ENCODE measurements around the gene CELA3A. TPM values are rescaled to one million over a fixed set of nuclear protein-coding genes. Genes with fewer than 3 reads are reported as not detected.

CELA3A gene
- total and polyA plus RNA-seq, 2 of the 13 experiments (the other 11 are each of a cell fraction or from before 2014, with no cell fraction given) = 0.09 TPM; not detected in 1

GRCh38 chr1:22024485-22025367 lies 23.3 kb downstream of the CELA3A start (continued):
- TF ChIP-seq ZNF770 (CRISPR knock-in tag; IDR thresholded peaks at IDR 0.05) = no peak
- no peak for TF ChIP-seq GATAD1 (CRISPR knock-in tag; IDR thresholded peaks at IDR 0.05)
- TF ChIP-seq ZNF792 (CRISPR knock-in tag; IDR thresholded peaks at IDR 0.05) = no peak
- no peak for TF ChIP-seq ZNF646 (CRISPR knock-in tag; IDR thresholded peaks at IDR 0.05)
- TF ChIP-seq ZNF138 (CRISPR knock-in tag; IDR thresholded peaks at IDR 0.05; ENCODE audit: low read depth) = peak; percentile 49; the same call in 1 of the 2 replicates
- peak; percentile 58; the same call in 1 of the 2 replicates for TF ChIP-seq ZNF292 (CRISPR knock-in tag; IDR thresholded peaks at IDR 0.05; ENCODE audit: borderline replicate concordance, low read depth)
- TF ChIP-seq ZNF496 (CRISPR knock-in tag; IDR thresholded peaks at IDR 0.05; ENCODE audit: insufficient replicate concordance) = no peak
- TF ChIP-seq ARID3A (IDR thresholded peaks at IDR 0.05; ENCODE audit: low read depth, low read length) = 0 out of 2 replicates have a peak, but pooled peaks have one; percentile 12
- TF ChIP-seq ZNF207 (IDR thresholded peaks at IDR 0.05; ENCODE audit: borderline replicate concordance) = no peak
- TF ChIP-seq SNRNP70 (IDR thresholded peaks at IDR 0.05; ENCODE audit: low read depth, low read length) = no peak
- no peak for TF ChIP-seq ZNF740 (CRISPR knock-in tag; IDR thresholded peaks at IDR 0.05)
